Measurements from ENCODE around the gene PCYT1A.

DNA sequence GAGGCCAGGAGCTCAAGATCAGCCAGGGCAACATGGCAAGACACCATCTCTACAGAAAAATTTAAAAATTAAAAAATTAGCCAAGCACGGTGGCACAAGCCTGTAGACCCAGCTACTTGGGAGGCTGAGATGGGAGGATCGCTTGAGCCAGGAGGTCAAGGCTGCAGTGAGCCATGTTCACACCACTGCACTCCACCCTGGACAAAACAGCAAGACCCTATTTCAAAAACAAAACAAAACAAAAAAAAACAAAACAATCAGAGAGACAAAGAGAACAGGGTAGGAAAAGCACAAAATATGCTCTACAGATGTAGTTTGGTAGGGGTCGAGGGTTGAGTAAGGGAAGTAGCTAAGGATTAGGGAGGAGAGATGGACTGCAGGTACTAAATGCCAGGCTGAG, 27.1 kb upstream of the PCYT1A start:
- TF ChIP-seq CTCF (IDR thresholded peaks at IDR 0.05) = no peak
- TF ChIP-seq POLR2A (IDR thresholded peaks at IDR 0.05) = no peak

All from lower leg skin (tissue), 3 donors.